ENCODE measurements around the gene MOB1B. TPM values are rescaled to one million over a fixed set of nuclear protein-coding genes. Genes with fewer than 3 reads are reported as not detected.

MOB1B gene
- total RNA-seq, 1 donor from 2014 or later, result 34.6 TPM

- DNase-seq, result no peak
- Histone ChIP-seq H3K4me1 (peaks cover 35% of the 10 kb centered on the region), H3K27ac (no peak overlapping the region), H3K27me3 (ENCODE audit: low read depth) (no peaks in the 10 kb centered on the region), H3K36me3 (no peaks in the 10 kb centered on the region), H3K4me3 (no peak overlapping the region), H3K9me3 (no peaks in the 10 kb centered on the region)
- no peak for TF ChIP-seq CTCF (IDR thresholded peaks at IDR 0.05)
- ATAC-seq, result peak; percentile 70 to 72
- intact Hi-C loops (cut with DNase I), result no loop called here
These were observed 42.9 kb downstream of the MOB1B start for GRCh38 chr4:70945046-70945445.

- ATAC-seq (no peak), DNase-seq (no peak)
- Histone ChIP-seq H3K9me3 (no peaks in the 10 kb centered on the region), H3K27ac (no peak overlapping the region), H3K4me1 (peaks cover 35% of the 10 kb centered on the region), H3K4me3 (no peak overlapping the region), H3K36me3 (no peaks in the 10 kb centered on the region), H3K27me3 (ENCODE audit: low read depth) (no peaks in the 10 kb centered on the region)
- TF ChIP-seq CTCF (IDR thresholded peaks at IDR 0.05), result no peak
- intact Hi-C loops (cut with DNase I), result no loop called here
These were observed 43.4 kb downstream of the MOB1B start for GRCh38 chr4:70945452-70946055.

GRCh38 chr4:70946939-70947338 is 44.8 kb downstream of the MOB1B start:
- ATAC-seq (peak in 1 of 2 donors; percentile 17), DNase-seq (no peak)
- no peak for TF ChIP-seq CTCF (IDR thresholded peaks at IDR 0.05)
- Histone ChIP-seq H3K27ac (no peak overlapping the region), H3K9me3 (no peaks in the 10 kb centered on the region), H3K27me3 (ENCODE audit: low read depth) (no peaks in the 10 kb centered on the region), H3K4me1 (peaks cover 35% of the 10 kb centered on the region), H3K4me3 (no peak overlapping the region), H3K36me3 (no peaks in the 10 kb centered on the region)
- intact Hi-C loops (cut with DNase I), result no loop called here

- TF ChIP-seq CTCF (IDR thresholded peaks at IDR 0.05), result no peak
- no peak overlapping the region for H3K27ac ChIP-seq
These were observed 46.6 kb downstream of the MOB1B start for GRCh38 chr4:70948665-70949260.

GRCh38 chr4:70954032-70954431 is 51.9 kb downstream of the MOB1B start:
- Histone ChIP-seq H3K27ac (no peak overlapping the region), H3K36me3 (peaks cover under 1% of the 10 kb centered on the region), H3K4me1 (peaks cover 11% of the 10 kb centered on the region), H3K27me3 (ENCODE audit: low read depth) (no peaks in the 10 kb centered on the region), H3K4me3 (no peak overlapping the region), H3K9me3 (no peaks in the 10 kb centered on the region)
- DNase-seq, result no peak
- TF ChIP-seq CTCF (IDR thresholded peaks at IDR 0.05), result no peak
- intact Hi-C loops (cut with DNase I), result no loop called here
- no peak for ATAC-seq

More at GRCh38 chr4:70948665-70949260, 46.6 kb downstream of the MOB1B start:
- Histone ChIP-seq H3K4me3 (no peak overlapping the region), H3K27me3 (ENCODE audit: low read depth) (no peaks in the 10 kb centered on the region), H3K9me3 (no peaks in the 10 kb centered on the region), H3K36me3 (no peaks in the 10 kb centered on the region), H3K4me1 (peaks cover 39% of the 10 kb centered on the region)
- intact Hi-C loops (cut with DNase I), result no loop called here
- DNase-seq (no peak), ATAC-seq (peak in 1 of 2 donors; percentile 54)

Data from lower lobe of right lung (tissue), 2 donors.